ENCODE results near the gene MGAT4A.

- peak; percentile 98 to 99 (median 98) for TF ChIP-seq CTCF (IDR thresholded peaks at IDR 0.05)
- TF ChIP-seq POLR2A (IDR thresholded peaks at IDR 0.05) = no peak
Observed at GRCh38 chr2:98649135-98649991, 81.6 kb downstream of the MGAT4A start.

Measured in esophagus squamous epithelium (tissue), 4 donors.